Kidney (tissue), 14 donors: ENCODE data around the gene SOSTDC1. TPM values are rescaled to one million over a fixed set of nuclear protein-coding genes. Genes with fewer than 3 reads are reported as not detected.
A peak's percentile ranks its signal among the peaks of the same experiment; 100 is the strongest.

Experiments used
- DNase-seq, 5 donors: peaks; one replicate each; pipeline ENCODE4 v3.0.0-alpha.2; 2013 to 2020
- FAIRE-seq: peaks from 2 replicates; lab custom pipeline; 2012; peaks lifted over from hg19 to GRCh38; lab: Jason Lieb, UNC
- H3K27ac ChIP-seq, 2 donors: one replicate each; pipeline ENCODE4 v1.7.0; 2013; ENCODE audit warnings: low read depth in 2 of 2, low read length in 2 of 2, inconsistent platforms in 1 of 2
- H3K27me3 ChIP-seq: one replicate; pipeline ENCODE4 v1.7.1; 2013; ENCODE audit warnings: low read length, inconsistent platforms; ENCODE audit not compliant: control insufficient read depth, insufficient read depth
- H3K36me3 ChIP-seq, 3 donors: one replicate each; pipeline versions ENCODE4 v1.7.0 to v1.7.1; 2013; ENCODE audit warnings: low read length in 3 of 3, control low read depth in 1 of 3, inconsistent platforms in 1 of 3; ENCODE audit not compliant: insufficient read depth in 3 of 3, control insufficient read depth in 2 of 3
- H3K4me1 ChIP-seq, 3 donors: one replicate each; pipeline versions ENCODE4 v1.7.0 to v1.7.1; 2013; ENCODE audit warnings: low read length in 3 of 3, inconsistent platforms in 1 of 3, low read depth in 1 of 3; ENCODE audit not compliant: control insufficient read depth in 2 of 3, insufficient read depth in 2 of 3
- H3K4me3 ChIP-seq, 3 donors: one replicate each; pipeline versions ENCODE4 v1.7.0 to v1.8.1; 2013; ENCODE audit warnings: low read length in 3 of 3, control low read depth in 1 of 3, inconsistent platforms in 1 of 3
- H3K9ac ChIP-seq, 3 donors: one replicate each; pipeline versions ENCODE4 v1.7.0 to v1.7.1; 2013; ENCODE audit warnings: low read length in 3 of 3, control low read depth in 1 of 3, inconsistent platforms in 1 of 3
- H3K9me3 ChIP-seq, 3 donors: one replicate each; pipeline versions ENCODE4 v1.7.0 to v1.7.1; 2013; ENCODE audit warnings: low read length in 3 of 3, control low read depth in 1 of 3, inconsistent platforms in 1 of 3; ENCODE audit not compliant: control insufficient read depth in 2 of 3, insufficient read depth in 1 of 3
- CTCF ChIP-seq: IDR thresholded peaks from 3 replicates; pipeline ENCODE4 v1.5.1; 2012; ENCODE audit warnings: mild to moderate bottlenecking, moderate library complexity, borderline replicate concordance; ENCODE audit not compliant: insufficient read depth; ENCODE audit errors: extremely low read depth
- intact Hi-C: fragments of 100-400 bp; cut with DNase I; formaldehyde crosslinking; loops from one replicate; pipeline ENCODE4 v1.11.1; 2022
- polyA plus RNA-seq: library from polyadenylated mRNA; stranded (reverse); fragments of 350-450 nt; fragmentation: Illumina TruSeq; extraction: RNeasy Lipid Tissue Mini Kit (QIAGEN cat#74804); gene quantifications from one replicate; pipeline ENCODE4 v1.2.3, GENCODE V29; 2014; ENCODE audit warnings: low read depth, low replicate concordance; ENCODE audit not compliant: insufficient read depth
- total RNA-seq: library from RNA; stranded (reverse); fragmentation: NEBNext Ultra II Directional; extraction: Animal tissue kit (Norgen Biotek cat#: 25700); gene quantifications from one replicate; pipeline ENCODE4 v1.2.1, GENCODE V29; 2021
- donor health status: control.
- donor health status: control.
- donor health status: control.
- donor health status: control.
- donor health status: control.
- donor health status: DM: yes; HTN: yes; CAD: no.
- donor health status: Normal renal cell carcinoma (clear cell type).

The SOSTDC1 gene
- total and polyA plus RNA-seq, 2 donors from 2014 or later, result 13.3 to 13.4 TPM

- intact Hi-C loops, result no loop called here
- no peaks in the 10 kb centered on the region for H3K36me3 ChIP-seq
- DNase-seq, result peak in 1 of 5 donors; percentile 46
- no peak overlapping the region for H3K27ac ChIP-seq
- H3K4me3 ChIP-seq, result peak overlapping the region; percentile 45 to 67 (median 65)
- peak overlapping the region in 2 of 3 donors; percentile 24 to 38 for H3K9ac ChIP-seq
- H3K4me1 ChIP-seq, result peaks cover 0 to 3% (median 0%) of the 10 kb centered on the region in 3 donors
- no peaks in the 10 kb centered on the region for H3K27me3 ChIP-seq
- no peaks in the 10 kb centered on the region for H3K9me3 ChIP-seq
- TF ChIP-seq CTCF, result no peak
- no peak for FAIRE-seq
Measured at GRCh38 chr7:16463949-16464715, 1.4 kb downstream of the SOSTDC1 start.

- intact Hi-C loops, result no loop called here
- DNase-seq, result peak in 2 of 5 donors; percentile 39 to 44
- Histone ChIP-seq H3K27ac (no peak overlapping the region), H3K4me1 (peaks cover 0 to 3% (median 0%) of the 10 kb centered on the region in 3 donors), H3K27me3 (no peaks in the 10 kb centered on the region), H3K9me3 (no peaks in the 10 kb centered on the region), H3K36me3 (no peaks in the 10 kb centered on the region), H3K9ac (peak overlapping the region in 1 of 3 donors; percentile 24), H3K4me3 (peak overlapping the region; percentile 17 to 65 (median 45))
- FAIRE-seq, result no peak
- no peak for TF ChIP-seq CTCF
Measured at GRCh38 chr7:16463520-16463919, 2.0 kb downstream of the SOSTDC1 start.

- H3K4me3 ChIP-seq, result peak overlapping the region in 1 of 3 donors; percentile 27
- intact Hi-C loops, result no loop called here
- H3K9me3 ChIP-seq, result no peaks in the 10 kb centered on the region
- FAIRE-seq (no peak), DNase-seq (no peak)
- H3K27me3 ChIP-seq, result no peaks in the 10 kb centered on the region
- no peak overlapping the region for H3K27ac ChIP-seq
- H3K9ac ChIP-seq, result no peak overlapping the region
- no peaks in the 10 kb centered on the region for H3K36me3 ChIP-seq
- peaks cover 0 to 3% (median 0%) of the 10 kb centered on the region in 3 donors for H3K4me1 ChIP-seq
- no peak for TF ChIP-seq CTCF
Measured at GRCh38 chr7:16462431-16462889, 3.1 kb downstream of the SOSTDC1 start.
